B cell (primary cell): ENCODE results near the gene ASMT. TPM values are rescaled to one million over a fixed set of nuclear protein-coding genes. Genes with fewer than 3 reads are reported as not detected.
"Not testable (repeated sequence)": the region's sequence is repeated elsewhere in the genome, so short reads cannot be mapped to it uniquely, and the experiment has no call there.

ENCODE experiments used
- ATAC-seq: fragments of 200-7000 bp; cut with Tn5 transposase; one replicate; pipeline ENCODE4 v1.10.0; 2021; ENCODE audit warnings: low read depth, mild to moderate bottlenecking, moderate number of reproducible peaks, moderate library complexity
- CTCF ChIA-PET: fragments of 350-600 bp; sonication (Branson Sonifier 250); formaldehyde crosslinking; loops from one replicate; lab custom pipeline; 2021; ENCODE audit warnings: antibody characterized with exemption, inconsistent platforms; lab: Charles Lee
- POLR2A ChIA-PET: fragments of 350-600 bp; sonication (Branson Sonifier 250); formaldehyde crosslinking; loops from one replicate; lab custom pipeline; 2021; ENCODE audit warnings: antibody characterized with exemption; lab: Charles Lee
- DNase-seq: peaks from one replicate; pipeline ENCODE4 v3.0.0; 2013
- H2AFZ ChIP-seq: 2 replicates; pipeline ENCODE4 v1.6.1; 2012; ENCODE audit warnings: mild to moderate bottlenecking, low read depth, low read length; ENCODE audit not compliant: insufficient read depth, poor library complexity, severe bottlenecking
- H3K27ac ChIP-seq, 2 donors: 1 replicate in 1 of 2; 2 replicates in 1 of 2; pipeline ENCODE4 v1.5.1; 2012 to 2013; ENCODE audit warnings: low read length in 2 of 2, mild to moderate bottlenecking in 2 of 2, moderate library complexity in 1 of 2
- H3K27me3 ChIP-seq, 4 experiments: fragments of 200-600 bp in 1 of 4; sonication (generic) in 1 of 4; replicated peaks in 1 of 4; 1 replicate in 2 of 4; 2 replicates in 2 of 4; pipeline versions ENCODE4 v1.6.1 to v1.7.0; 2013 to 2016; ENCODE audit warnings: low read length in 3 of 4, mild to moderate bottlenecking in 2 of 4, mixed read lengths in 1 of 4, moderate library complexity in 1 of 4; ENCODE audit not compliant: insufficient read depth in 4 of 4, control insufficient read depth in 3 of 4; ENCODE audit errors: control extremely low read depth in 1 of 4
- H3K36me3 ChIP-seq, 2 experiments: replicated peaks in 1 of 2; 1 replicate in 1 of 2; 2 replicates in 1 of 2; pipeline versions ENCODE4 v1.6.1 to v1.7.1; 2013; ENCODE audit warnings: low read length in 1 of 2; ENCODE audit not compliant: insufficient read depth in 2 of 2, control insufficient read depth in 1 of 2; ENCODE audit errors: control extremely low read depth in 1 of 2, extremely low read depth in 1 of 2
- H3K4me1 ChIP-seq, 2 donors: fragments of 200-600 bp in 1 of 2; sonication (generic) in 1 of 2; 1 replicate in 1 of 2; 2 replicates in 1 of 2; pipeline versions ENCODE4 v1.5.1 to v1.6.1; 2013 to 2017; ENCODE audit warnings: low read length in 2 of 2; ENCODE audit not compliant: control insufficient read depth in 2 of 2, insufficient read depth in 2 of 2
- H3K4me2 ChIP-seq: replicated peaks from 2 replicates; pipeline ENCODE3; 2012; ENCODE audit warnings: mild to moderate bottlenecking, low read depth, low read length; ENCODE audit not compliant: poor library complexity, severe bottlenecking
- H3K4me3 ChIP-seq, 5 experiments: fragments of 200-600 bp in 1 of 5; sonication (generic) in 1 of 5; 1 replicate in 3 of 5; 2 replicates in 2 of 5; pipeline versions ENCODE4 v1.5.1 to v1.7.0; 2011 to 2016; ENCODE audit warnings: low read length in 4 of 5, mild to moderate bottlenecking in 4 of 5, low read depth in 2 of 5, control low read depth in 1 of 5, moderate library complexity in 1 of 5; ENCODE audit not compliant: insufficient read depth in 1 of 5; ENCODE audit errors: control extremely low read depth in 1 of 5, extremely low read depth in 1 of 5
- H3K79me2 ChIP-seq: fragments of 200-600 bp; sonication (generic); one replicate; pipeline ENCODE4 v1.6.0; 2016; ENCODE audit warnings: low read length; ENCODE audit not compliant: control insufficient read depth, insufficient read depth
- H3K9ac ChIP-seq: fragments of 200-600 bp; sonication (generic); 2 replicates; pipeline ENCODE4 v1.6.1; 2017; ENCODE audit warnings: mild to moderate bottlenecking, low read length, moderate library complexity
- H3K9me3 ChIP-seq, 3 donors: one replicate each; pipeline versions ENCODE4 v1.6.1 to v1.7.1; 2013; ENCODE audit warnings: low read length in 2 of 3; ENCODE audit not compliant: control insufficient read depth in 2 of 3, insufficient read depth in 1 of 3; ENCODE audit errors: control extremely low read depth in 1 of 3
- H4K20me1 ChIP-seq: 2 replicates; pipeline ENCODE4 v1.6.0; 2012; ENCODE audit warnings: mild to moderate bottlenecking, low read length; ENCODE audit not compliant: insufficient read depth, control insufficient read depth, poor library complexity, severe bottlenecking
- H3K27ac Mint-ChIP-seq: one replicate; pipeline ENCODE4 v1.8.0; 2021; ENCODE audit warnings: mixed read lengths
- H3K27me3 Mint-ChIP-seq: one replicate; pipeline ENCODE4 v1.8.0; 2021; ENCODE audit warnings: mixed read lengths
- H3K4me1 Mint-ChIP-seq: one replicate; pipeline ENCODE4 v1.8.0; 2021; ENCODE audit warnings: mixed read lengths
- H3K4me3 Mint-ChIP-seq: one replicate; pipeline ENCODE4 v1.8.0; 2021; ENCODE audit warnings: mixed read lengths
- H3K9me3 Mint-ChIP-seq: one replicate; pipeline ENCODE4 v1.8.0; 2022; ENCODE audit warnings: mixed read lengths; ENCODE audit not compliant: insufficient read depth
- WGBS: methylation state at CpG from one replicate; pipeline ENCODE4 v1.1.5; 2013; ENCODE audit warnings: missing lambda C conversion rate; ENCODE audit not compliant: insufficient coverage; 5-methylcytosine and 5-hydroxymethylcytosine counted together
- intact Hi-C: fragments of 100-400 bp; cut with micrococcal nuclease; formaldehyde crosslinking; loops from one replicate; pipeline ENCODE4 v1.10.0; 2022
- polyA plus RNA-seq: library from polyadenylated mRNA; depleted of rRNA; stranded (reverse); fragments of >200 nt; gene quantifications from 2 replicates; pipeline ENCODE4 v1.2.3, GENCODE V29; 2012
- total RNA-seq, 2 donors: library from RNA; stranded (reverse); fragments of 120-200 nt in 1 of 2; gene quantifications; 1 replicate in 1 of 2; 2 replicates in 1 of 2; pipeline versions ENCODE4 v1.2.3 to v1.2.4, GENCODE V29; 2013 to 2022

The ASMT gene
- total and polyA plus RNA-seq, 2 donors (not counting 1 experiment from before 2014, with no cell fraction given), result 0.63 TPM; not detected in 1

DNA sequence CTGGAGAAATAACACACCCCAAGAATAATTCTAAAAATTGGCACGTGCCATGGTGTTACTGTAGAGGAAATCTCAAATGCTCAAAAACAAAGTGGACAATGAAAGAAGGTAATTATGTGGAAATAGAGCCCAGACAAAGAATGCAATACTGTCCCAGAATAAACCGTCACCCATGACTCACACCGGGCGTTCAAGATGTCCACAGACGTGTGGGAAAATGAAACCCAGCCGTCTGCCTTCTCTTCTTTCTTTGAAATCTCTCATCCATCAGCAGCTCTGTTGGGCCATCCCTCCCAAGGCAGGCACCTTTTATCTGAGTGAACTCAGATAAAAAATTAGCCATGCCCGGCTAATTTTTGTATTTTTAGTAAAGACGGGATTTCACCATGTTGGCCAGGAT, 70.0 kb downstream of the ASMT start:
- H3K4me1 Mint-ChIP-seq, H3K27ac Mint-ChIP-seq, H3K79me2 ChIP-seq, H3K27ac ChIP-seq, H3K27me3 ChIP-seq, CTCF ChIA-PET, H2AFZ ChIP-seq, H3K4me3 ChIP-seq, H3K36me3 ChIP-seq, H3K4me2 ChIP-seq, H4K20me1 ChIP-seq, POLR2A ChIA-PET, H3K9me3 ChIP-seq, H3K27me3 Mint-ChIP-seq, intact Hi-C loops, H3K9ac ChIP-seq, ATAC-seq, H3K4me1 ChIP-seq, DNase-seq, H3K4me3 Mint-ChIP-seq, H3K9me3 Mint-ChIP-seq: not testable (repeated sequence)
- WGBS, result 100% methylated on average over 1 of the region's 8 CpGs

DNA sequence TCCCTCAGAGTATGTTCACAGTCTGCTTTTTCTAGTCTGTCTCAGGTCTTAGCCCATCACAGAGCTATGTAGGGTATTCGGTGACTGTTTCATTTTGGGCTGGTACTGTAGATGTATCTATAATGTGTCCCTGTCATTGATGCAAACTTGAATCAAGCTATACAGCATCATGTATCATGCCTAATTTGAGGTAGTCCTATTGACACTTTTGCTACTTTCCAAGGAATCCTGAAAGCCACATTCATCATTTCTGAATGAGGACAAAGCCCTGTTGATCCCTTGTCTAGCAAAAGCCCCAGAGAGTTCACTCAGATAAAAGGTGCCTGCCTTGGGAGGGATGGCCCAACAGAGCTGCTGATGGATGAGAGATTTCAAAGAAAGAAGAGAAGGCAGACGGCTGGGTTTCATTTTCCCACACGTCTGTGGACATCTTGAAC, 70.6 kb downstream of the ASMT start:
- H3K4me1 Mint-ChIP-seq, CTCF ChIA-PET, DNase-seq, H3K4me3 ChIP-seq, POLR2A ChIA-PET, intact Hi-C loops, H2AFZ ChIP-seq, H3K9me3 ChIP-seq, H3K27me3 ChIP-seq, H3K27me3 Mint-ChIP-seq, H3K27ac Mint-ChIP-seq, H3K36me3 ChIP-seq, H3K4me1 ChIP-seq, H3K9ac ChIP-seq, H3K9me3 Mint-ChIP-seq, H3K79me2 ChIP-seq, H3K4me2 ChIP-seq, H4K20me1 ChIP-seq, ATAC-seq, H3K4me3 Mint-ChIP-seq, H3K27ac ChIP-seq: not testable (repeated sequence)
- 100% methylated on average over 1 of the region's 3 CpGs for WGBS
